Measurements from ENCODE around the gene EPN1. TPM values are rescaled to one million over a fixed set of nuclear protein-coding genes. Genes with fewer than 3 reads are reported as not detected.

The EPN1 gene
- total RNA-seq, result 100 to 1,000 TPM; 175 to 232 (median 208) TPM
- 187 TPM for polyA plus RNA-seq
- long read RNA-seq, donor 1, full-length matches to known transcripts, result 83 of 241 reads
- long read RNA-seq, donor 1, partial matches to known transcripts, result 57 of 241 reads
- long read RNA-seq, donor 1, other reads (novel, unspliced or antisense), result 101 of 241 reads
- long read RNA-seq, donor 2, full-length matches to known transcripts, result 119 of 280 reads
- long read RNA-seq, donor 2, partial matches to known transcripts, result 45 of 280 reads
- long read RNA-seq, donor 2, other reads (novel, unspliced or antisense), result 116 of 280 reads
- long read RNA-seq, donor 3, full-length matches to known transcripts, result 22 of 55 reads
- long read RNA-seq, donor 3, partial matches to known transcripts, result 9 of 55 reads
- long read RNA-seq, donor 3, other reads (novel, unspliced or antisense), result 24 of 55 reads
- long read RNA-seq, donor 4, full-length matches to known transcripts, result 121 of 300 reads
- long read RNA-seq, donor 4, partial matches to known transcripts, result 63 of 300 reads
- long read RNA-seq, donor 4, other reads (novel, unspliced or antisense), result 116 of 300 reads

DNA sequence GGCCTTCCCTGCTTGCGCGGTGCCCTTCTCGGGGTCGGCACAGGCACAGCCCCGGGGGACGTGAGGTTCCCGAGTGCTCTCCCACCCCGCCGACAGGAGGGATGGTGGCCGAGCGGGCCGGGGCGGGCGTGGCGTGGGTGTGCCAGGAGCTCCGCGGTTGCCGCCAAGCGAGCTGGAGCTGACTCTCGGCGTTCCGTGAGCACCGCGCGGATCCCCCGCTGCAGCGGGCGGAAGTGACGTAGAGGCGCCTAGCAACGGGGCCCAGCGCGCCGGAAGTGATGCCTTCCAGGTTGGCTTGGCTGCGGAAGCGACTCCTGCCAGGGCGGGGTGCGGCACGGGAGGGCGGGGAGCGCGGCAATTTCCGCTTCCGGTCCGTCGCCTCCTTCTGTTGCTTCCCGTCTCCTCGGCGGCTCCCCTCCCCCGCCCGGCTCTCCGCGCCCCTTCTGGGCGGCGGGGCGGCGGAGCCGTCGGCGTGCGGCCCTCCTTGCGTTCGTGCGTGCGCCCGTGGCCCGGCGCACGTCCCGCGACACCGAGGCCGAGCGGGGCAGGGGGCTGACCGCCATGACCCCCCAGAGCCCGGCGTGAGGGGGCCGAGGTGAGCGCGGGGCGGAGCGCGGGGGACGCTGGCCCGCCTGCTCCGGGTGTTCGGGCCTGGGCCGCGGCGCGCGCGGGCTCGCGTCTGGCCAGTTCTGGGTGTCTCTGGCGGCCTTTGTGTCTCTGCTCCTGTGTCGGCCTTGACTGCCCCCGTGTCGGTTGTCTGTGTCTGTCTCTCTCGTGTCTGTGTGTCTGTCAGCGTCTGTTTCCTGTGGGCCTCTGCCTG lies at the start of gene EPN1:
EPN1 (plus strand) TSS at position 386 of the 820 bp plus-strand sequence. CDS start 3,402 bp downstream, outside the sequence.
- Histone ChIP-seq H3K4me1 (ENCODE audit: control insufficient read depth, insufficient read depth, low read length) (peaks cover 5% of the 10 kb centered on the region), H3K9me3 (ENCODE audit: control insufficient read depth, low read length) (no peaks in the 10 kb centered on the region), H3K27me3 (ENCODE audit: control insufficient read depth, insufficient read depth) (no peaks in the 10 kb centered on the region), H3K27ac (ENCODE audit: low read length) (peak within 1 kb of the TSS; percentile 84), H3K4me3 (ENCODE audit: low read length) (peak within 1 kb of the TSS; percentile 79)
- DNase-seq, result peak; percentile 97 to 99 (median 98)
- ATAC-seq, result peak; percentile 90 to 94
- WGBS, result under 1% methylated on average over 101 of the region's 101 CpGs
- intact Hi-C loops (cut with DNase I), result no loop called here

DNA sequence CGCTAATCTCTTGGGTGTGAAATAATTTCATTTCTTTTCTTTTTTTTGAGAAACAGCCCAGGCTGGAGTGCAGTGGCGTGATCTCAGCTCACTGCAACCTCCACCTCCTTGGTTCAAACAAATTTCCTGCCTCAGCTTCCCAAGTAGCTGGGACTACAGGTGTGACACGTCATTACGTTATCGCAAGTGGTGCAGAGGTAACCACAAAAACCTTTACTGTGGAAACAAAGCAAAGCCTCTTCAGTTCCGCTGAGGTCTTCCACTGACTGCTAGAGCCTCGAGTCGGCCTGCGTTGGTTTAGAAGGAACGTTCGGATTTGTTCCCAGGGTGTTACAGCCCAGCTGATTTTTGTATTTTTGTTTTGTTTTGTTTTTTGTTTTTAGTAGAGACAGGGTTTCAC lies 48.7 kb upstream of the EPN1 start:
- no peak overlapping the region for H3K4me3 ChIP-seq (ENCODE audit: low read length)
- ATAC-seq (no peak), DNase-seq (peak in 1 of 3 donors; percentile 13)
- intact Hi-C loops (cut with DNase I), result no loop called here
- no peak overlapping the region for H3K27ac ChIP-seq (ENCODE audit: low read length)
- 92% methylated on average over 11 of the region's 11 CpGs for WGBS
- no peaks in the 10 kb centered on the region for H3K4me1 ChIP-seq (ENCODE audit: control insufficient read depth, insufficient read depth, low read length)
- H3K27me3 ChIP-seq (ENCODE audit: control insufficient read depth, insufficient read depth), result no peaks in the 10 kb centered on the region
- no peaks in the 10 kb centered on the region for H3K9me3 ChIP-seq (ENCODE audit: control insufficient read depth, low read length)

GRCh38 chr19:55632463-55632834 lies 42.6 kb upstream of the EPN1 start:
- H3K4me3 ChIP-seq (ENCODE audit: low read length), result no peak overlapping the region
- peaks cover 12% of the 10 kb centered on the region for H3K4me1 ChIP-seq (ENCODE audit: control insufficient read depth, insufficient read depth, low read length)
- ATAC-seq (peak; percentile 27 to 58), DNase-seq (peak; percentile 66 to 79 (median 78))
- 28% methylated on average over 3 of the region's 3 CpGs for WGBS
- intact Hi-C loops (cut with DNase I), result loop anchor here in 2 of 4 donors (10.0 kb wide), 1 partner anchor 118 kb away; no protein-coding TSS in a partner anchor
- H3K27ac ChIP-seq (ENCODE audit: low read length), result peak overlapping the region; percentile 63
- H3K9me3 ChIP-seq (ENCODE audit: control insufficient read depth, low read length), result no peaks in the 10 kb centered on the region
- H3K27me3 ChIP-seq (ENCODE audit: control insufficient read depth, insufficient read depth), result no peaks in the 10 kb centered on the region

DNA sequence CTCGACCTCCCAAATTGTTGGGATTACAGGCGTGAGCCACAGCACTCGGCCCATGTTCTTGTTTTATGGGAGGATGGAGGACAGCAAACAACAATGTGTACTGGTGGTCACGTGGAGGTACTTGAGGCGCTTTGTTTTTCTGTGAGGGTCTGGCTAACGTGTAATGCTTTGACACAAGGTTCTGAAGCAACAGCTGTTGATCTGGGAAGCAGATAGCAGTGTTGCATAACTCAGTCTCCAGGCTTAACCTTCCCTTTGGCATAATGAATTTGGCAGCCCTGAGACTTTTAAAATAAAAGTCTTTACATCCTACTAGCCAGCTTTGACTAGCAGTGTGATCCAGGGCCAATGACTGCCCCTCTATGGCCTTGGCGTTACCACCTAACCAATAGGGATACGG lies 41.2 kb upstream of the EPN1 start:
- intact Hi-C loops (cut with DNase I), result loop anchor here in 2 of 4 donors (10.0 kb wide), 1 partner anchor 119 kb away; no protein-coding TSS in a partner anchor
- 80% methylated on average over 8 of the region's 8 CpGs for WGBS
- Histone ChIP-seq H3K4me3 (ENCODE audit: low read length) (no peak overlapping the region), H3K9me3 (ENCODE audit: control insufficient read depth, low read length) (no peaks in the 10 kb centered on the region), H3K4me1 (ENCODE audit: control insufficient read depth, insufficient read depth, low read length) (peaks cover 12% of the 10 kb centered on the region), H3K27ac (ENCODE audit: low read length) (no peak overlapping the region), H3K27me3 (ENCODE audit: control insufficient read depth, insufficient read depth) (no peaks in the 10 kb centered on the region)
- ATAC-seq (no peak), DNase-seq (peak in 2 of 3 donors; percentile 29 to 40)

- WGBS, result 5% methylated on average over 9 of the region's 9 CpGs
- peak in 1 of 2 donors; percentile 2 for ATAC-seq
- Histone ChIP-seq H3K27ac (ENCODE audit: low read length) (peak overlapping the region; percentile 100), H3K4me3 (ENCODE audit: low read length) (peak overlapping the region; percentile 98), H3K4me1 (ENCODE audit: control insufficient read depth, insufficient read depth, low read length) (peaks cover 17% of the 10 kb centered on the region), H3K9me3 (ENCODE audit: control insufficient read depth, low read length) (no peaks in the 10 kb centered on the region), H3K27me3 (ENCODE audit: control insufficient read depth, insufficient read depth) (no peaks in the 10 kb centered on the region)
- peak in 2 of 3 donors; percentile 55 to 64 for DNase-seq
- intact Hi-C loops (cut with DNase I), result loop anchor here in 2 of 4 donors (10.0 kb wide), 1 partner anchor 121 kb away; no protein-coding TSS in a partner anchor
Measured at GRCh38 chr19:55635334-55635717, 39.7 kb upstream of the EPN1 start.

DNA sequence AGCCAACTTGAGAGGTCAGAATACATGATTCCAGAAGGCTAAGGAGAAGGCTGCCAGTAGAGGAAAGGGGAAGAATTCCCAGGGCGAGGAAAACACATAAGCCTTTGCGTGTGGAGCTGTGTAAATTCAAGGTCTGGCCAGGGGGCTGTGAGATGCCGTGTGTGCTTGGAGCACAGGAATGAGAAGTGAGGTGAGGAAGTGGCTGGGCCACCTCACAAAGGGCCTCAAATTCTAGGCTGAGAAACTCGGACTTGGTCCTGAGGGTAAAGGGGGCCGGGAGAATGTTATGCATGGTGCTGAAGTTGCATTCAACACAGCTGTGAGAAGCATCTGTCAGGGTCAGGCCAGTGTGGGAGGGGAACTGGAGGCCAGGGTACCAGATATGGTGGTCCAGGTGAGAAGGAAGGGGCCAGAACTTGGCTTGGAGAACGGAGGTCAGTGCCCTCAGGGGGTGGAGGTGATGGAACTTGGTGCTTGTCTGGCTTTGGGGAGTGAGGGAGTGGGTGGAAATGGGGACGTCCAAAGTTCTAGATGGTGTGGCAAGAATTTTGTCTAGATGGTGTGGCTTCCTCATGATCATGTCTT lies 39.1 kb upstream of the EPN1 start:
- intact Hi-C loops (cut with DNase I), result loop anchor here in 2 of 4 donors (10.0 kb wide), 1 partner anchor 121 kb away; no protein-coding TSS in a partner anchor
- Histone ChIP-seq H3K4me3 (ENCODE audit: low read length) (peak overlapping the region; percentile 98), H3K4me1 (ENCODE audit: control insufficient read depth, insufficient read depth, low read length) (peaks cover 17% of the 10 kb centered on the region), H3K9me3 (ENCODE audit: control insufficient read depth, low read length) (no peaks in the 10 kb centered on the region), H3K27me3 (ENCODE audit: control insufficient read depth, insufficient read depth) (no peaks in the 10 kb centered on the region), H3K27ac (ENCODE audit: low read length) (peak overlapping the region; percentile 100)
- peak in 2 of 3 donors; percentile 16 to 29 for DNase-seq
- 63% methylated on average over 7 of the region's 7 CpGs for WGBS
- ATAC-seq, result no peak

DNA sequence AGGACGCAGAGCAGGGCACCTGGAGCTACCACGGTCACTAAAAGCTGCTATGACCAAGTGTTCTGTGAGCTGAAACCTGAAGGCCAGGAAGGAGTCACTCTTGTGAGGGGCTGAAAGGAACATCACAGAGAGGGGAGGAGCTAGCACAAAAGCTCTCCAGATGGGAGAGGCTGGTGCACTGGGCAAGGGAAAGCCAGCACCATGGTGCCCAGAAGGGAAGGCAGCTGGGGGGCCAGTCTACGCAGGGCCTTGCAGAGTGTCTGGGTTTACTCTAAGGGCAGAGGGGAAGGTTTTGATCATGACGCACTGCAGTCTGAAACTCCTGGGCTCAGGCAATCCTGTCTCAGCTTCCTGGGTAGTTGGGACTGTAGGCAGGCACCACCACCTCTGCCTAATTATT lies 38.3 kb upstream of the EPN1 start:
- H3K9me3 ChIP-seq (ENCODE audit: control insufficient read depth, low read length), result no peaks in the 10 kb centered on the region
- ATAC-seq, result no peak
- DNase-seq, result peak in 1 of 3 donors; percentile 32
- intact Hi-C loops (cut with DNase I), result loop anchor here in 2 of 4 donors (10.0 kb wide), 1 partner anchor 122 kb away; no protein-coding TSS in a partner anchor
- H3K27me3 ChIP-seq (ENCODE audit: control insufficient read depth, insufficient read depth), result no peaks in the 10 kb centered on the region
- H3K27ac ChIP-seq (ENCODE audit: low read length), result no peak overlapping the region
- H3K4me3 ChIP-seq (ENCODE audit: low read length), result no peak overlapping the region
- H3K4me1 ChIP-seq (ENCODE audit: control insufficient read depth, insufficient read depth, low read length), result peaks cover 17% of the 10 kb centered on the region
- WGBS, result 83% methylated on average over 4 of the region's 4 CpGs

DNA sequence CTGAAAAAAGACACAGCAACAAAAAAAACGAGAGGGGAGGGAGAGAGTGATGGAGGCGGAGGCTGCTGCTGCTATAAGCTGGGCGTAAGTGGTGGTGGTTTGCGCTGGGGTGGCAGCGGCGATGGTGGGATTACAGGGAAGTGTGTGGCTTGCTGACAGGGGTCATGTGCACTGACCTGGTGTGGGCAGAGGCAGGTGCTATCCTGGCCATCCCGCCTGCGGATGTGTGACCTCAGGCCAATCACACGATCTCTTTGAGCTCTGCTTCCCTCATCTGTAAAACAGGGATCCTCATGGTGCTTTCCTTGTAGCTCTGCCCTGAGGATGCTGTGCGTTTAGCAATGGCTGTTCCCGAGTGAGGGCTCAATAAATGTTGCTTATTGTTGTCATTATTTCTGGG lies 37.5 kb upstream of the EPN1 start:
- DNase-seq (peak in 1 of 3 donors; percentile 43), ATAC-seq (no peak)
- intact Hi-C loops (cut with DNase I), result loop anchor here in 2 of 4 donors (10.0 kb wide), 1 partner anchor 123 kb away; no protein-coding TSS in a partner anchor
- Histone ChIP-seq H3K27ac (ENCODE audit: low read length) (no peak overlapping the region), H3K4me3 (ENCODE audit: low read length) (no peak overlapping the region), H3K9me3 (ENCODE audit: control insufficient read depth, low read length) (no peaks in the 10 kb centered on the region), H3K27me3 (ENCODE audit: control insufficient read depth, insufficient read depth) (no peaks in the 10 kb centered on the region), H3K4me1 (ENCODE audit: control insufficient read depth, insufficient read depth, low read length) (peaks cover 17% of the 10 kb centered on the region)
- WGBS, result 74% methylated on average over 11 of the region's 11 CpGs

DNA sequence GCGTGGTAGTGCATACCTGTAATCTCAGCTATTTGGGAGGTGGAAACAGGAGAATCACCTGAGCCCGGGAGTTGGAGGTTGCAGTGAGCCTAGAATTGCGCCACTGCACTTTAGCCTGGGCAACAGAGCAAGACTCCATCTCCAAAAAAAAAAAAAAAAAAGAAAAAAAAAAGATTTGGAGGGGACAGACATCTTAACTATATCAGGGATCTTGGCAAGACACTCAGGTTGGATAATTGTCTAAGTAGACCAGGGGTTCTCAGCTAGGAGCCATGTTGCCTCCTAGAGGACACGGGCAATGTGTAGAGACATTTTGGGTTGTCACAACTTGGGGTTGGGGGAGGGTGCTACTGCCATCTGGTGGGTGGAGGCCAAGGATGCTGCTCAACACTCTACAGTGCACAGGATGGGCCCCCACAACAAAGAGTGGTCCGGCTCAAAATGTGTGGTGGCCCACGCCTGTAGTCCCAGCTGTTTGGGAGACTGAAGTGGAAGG lies 36.1 kb upstream of the EPN1 start:
- WGBS, result 85% methylated on average over 6 of the region's 6 CpGs
- Histone ChIP-seq H3K27me3 (ENCODE audit: control insufficient read depth, insufficient read depth) (no peaks in the 10 kb centered on the region), H3K4me3 (ENCODE audit: low read length) (no peak overlapping the region), H3K27ac (ENCODE audit: low read length) (no peak overlapping the region), H3K9me3 (ENCODE audit: control insufficient read depth, low read length) (no peaks in the 10 kb centered on the region), H3K4me1 (ENCODE audit: control insufficient read depth, insufficient read depth, low read length) (peaks cover 15% of the 10 kb centered on the region)
- peak; percentile 45 to 69 (median 64) for DNase-seq
- ATAC-seq, result no peak
- intact Hi-C loops (cut with DNase I), result loop anchor here in 2 of 4 donors (10.0 kb wide), 1 partner anchor 124 kb away; no protein-coding TSS in a partner anchor

DNA sequence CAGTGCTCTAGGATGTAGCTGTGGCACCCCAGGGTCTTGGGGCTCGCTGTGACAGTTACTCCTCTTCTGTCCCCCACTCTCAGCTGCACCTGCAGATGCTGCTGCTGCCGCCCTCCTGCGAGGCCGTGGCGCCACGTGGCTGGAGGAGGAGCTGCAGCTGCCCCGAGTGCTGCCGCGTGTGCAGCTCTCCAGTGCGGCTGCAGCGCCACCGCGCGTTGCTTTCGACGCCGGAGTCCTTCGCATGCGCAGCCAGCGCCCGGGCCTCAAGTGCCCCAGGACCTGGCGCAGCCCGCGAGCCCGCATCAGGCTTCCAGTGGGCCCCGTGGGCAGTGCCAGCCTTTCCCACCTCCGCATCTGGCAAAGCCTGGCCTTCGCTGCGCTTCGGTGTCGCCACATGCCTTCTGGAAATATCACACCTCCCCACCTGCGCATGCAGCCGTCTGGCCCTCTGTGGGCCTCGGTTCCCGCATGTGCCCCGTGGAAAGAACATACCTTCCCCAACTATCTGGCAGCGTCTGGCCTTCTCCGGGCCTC lies 34.9 kb upstream of the EPN1 start:
- Histone ChIP-seq H3K27me3 (ENCODE audit: control insufficient read depth, insufficient read depth) (no peaks in the 10 kb centered on the region), H3K27ac (ENCODE audit: low read length) (peak overlapping the region; percentile 77), H3K4me1 (ENCODE audit: control insufficient read depth, insufficient read depth, low read length) (peaks cover 15% of the 10 kb centered on the region), H3K9me3 (ENCODE audit: control insufficient read depth, low read length) (no peaks in the 10 kb centered on the region), H3K4me3 (ENCODE audit: low read length) (peak overlapping the region; percentile 85)
- ATAC-seq (peak; percentile 8 to 29), DNase-seq (peak; percentile 77 to 90 (median 89))
- WGBS, result 11% methylated on average over 38 of the region's 38 CpGs
- intact Hi-C loops (cut with DNase I), result no loop called here
